Measurements from ENCODE around the gene CACNA2D3.

GRCh38 chr3:54217828-54218227, 95.5 kb downstream of the CACNA2D3 start:
- TF ChIP-seq POLR2A (IDR thresholded peaks at IDR 0.05; ENCODE audit: low read length), result no peak
- no peak for TF ChIP-seq GATA1 (IDR thresholded peaks at IDR 0.05; ENCODE audit: low read depth, low read length)
